HG03095 (cell line): ENCODE results near the gene NCOA7.
"Not testable (repeated sequence)": the region's sequence is repeated elsewhere in the genome, so short reads cannot be mapped to it uniquely, and the experiment has no call there.

Source experiments
- ATAC-seq: cut with Tn5 transposase; IDR thresholded peaks from one replicate; pipeline ENCODE4 v1.9.1; 2021; ENCODE audit warnings: moderate library complexity; ENCODE audit not compliant: unreplicated experiment

NCOA7 gene

GRCh38 chr6:125961117-125961516 is 170.4 kb downstream of the NCOA7 start:
- no peak for ATAC-seq

GRCh38 chr6:125962900-125963497 is 172.2 kb downstream of the NCOA7 start:
- no peak for ATAC-seq

GRCh38 chr6:125963817-125964216 is 173.1 kb downstream of the NCOA7 start:
- no peak for ATAC-seq

- no peak for ATAC-seq
Observed at GRCh38 chr6:125966569-125966968, 175.8 kb downstream of the NCOA7 start.

GRCh38 chr6:125968493-125968892 is 177.7 kb downstream of the NCOA7 start:
- no peak for ATAC-seq

- ATAC-seq: no peak
Observed at GRCh38 chr6:125970760-125971159, 180.0 kb downstream of the NCOA7 start.

- ATAC-seq: not testable (repeated sequence)
Observed at GRCh38 chr6:125972478-125972877, 181.7 kb downstream of the NCOA7 start.

GRCh38 chr6:125974214-125974866 is 183.6 kb downstream of the NCOA7 start:
- ATAC-seq: peak; percentile 81

GRCh38 chr6:125979101-125979500 is 188.3 kb downstream of the NCOA7 start:
- ATAC-seq: no peak
